ENCODE data around the gene STX16.

Gene STX16

GRCh38 chr20:58616411-58616810, 34.7 kb upstream of the STX16 start:
- DNase-seq (ENCODE audit: extremely low read depth, insufficient read length), result no peak
- H3K36me3 ChIP-seq (ENCODE audit: control insufficient read depth, insufficient read depth, low read length), result no peaks in the 10 kb centered on the region
- no peak for TF ChIP-seq CTCF (IDR thresholded peaks at IDR 0.05; ENCODE audit: insufficient read depth, low read length, poor library complexity, severe bottlenecking)
- H3K27me3 ChIP-seq (replicated peaks; ENCODE audit: control insufficient read depth, insufficient read depth, low read length), result peaks cover 3% of the 10 kb centered on the region; the same call in 1 of the 2 replicates
- no peak overlapping the region for H3K4me3 ChIP-seq (replicated peaks; ENCODE audit: low read depth, low read length)

- H3K36me3 ChIP-seq (ENCODE audit: control insufficient read depth, insufficient read depth, low read length), result no peaks in the 10 kb centered on the region
- no peak for DNase-seq (ENCODE audit: extremely low read depth, insufficient read length)
- H3K27me3 ChIP-seq (replicated peaks; ENCODE audit: control insufficient read depth, insufficient read depth, low read length), result peaks cover 3% of the 10 kb centered on the region; the same call in 1 of the 2 replicates
- TF ChIP-seq CTCF (IDR thresholded peaks at IDR 0.05; ENCODE audit: insufficient read depth, low read length, poor library complexity, severe bottlenecking), result no peak
- no peak overlapping the region for H3K4me3 ChIP-seq (replicated peaks; ENCODE audit: low read depth, low read length)
Measured at GRCh38 chr20:58617158-58617557, 33.9 kb upstream of the STX16 start.

GRCh38 chr20:58618351-58619076, 32.6 kb upstream of the STX16 start:
- H3K4me3 ChIP-seq (replicated peaks; ENCODE audit: low read depth, low read length), result no peak overlapping the region
- no peaks in the 10 kb centered on the region for H3K36me3 ChIP-seq (ENCODE audit: control insufficient read depth, insufficient read depth, low read length)
- DNase-seq (ENCODE audit: extremely low read depth, insufficient read length), result no peak
- peaks cover 3% of the 10 kb centered on the region; the same call in 1 of the 2 replicates for H3K27me3 ChIP-seq (replicated peaks; ENCODE audit: control insufficient read depth, insufficient read depth, low read length)
- TF ChIP-seq CTCF (IDR thresholded peaks at IDR 0.05; ENCODE audit: insufficient read depth, low read length, poor library complexity, severe bottlenecking), result no peak

GRCh38 chr20:58619077-58619863, 31.8 kb upstream of the STX16 start:
- peaks cover 3% of the 10 kb centered on the region; the same call in 1 of the 2 replicates for H3K27me3 ChIP-seq (replicated peaks; ENCODE audit: control insufficient read depth, insufficient read depth, low read length)
- no peak for TF ChIP-seq CTCF (IDR thresholded peaks at IDR 0.05; ENCODE audit: insufficient read depth, low read length, poor library complexity, severe bottlenecking)
- no peaks in the 10 kb centered on the region for H3K36me3 ChIP-seq (ENCODE audit: control insufficient read depth, insufficient read depth, low read length)
- no peak for DNase-seq (ENCODE audit: extremely low read depth, insufficient read length)
- H3K4me3 ChIP-seq (replicated peaks; ENCODE audit: low read depth, low read length), result no peak overlapping the region

- Histone ChIP-seq H3K36me3 (ENCODE audit: control insufficient read depth, insufficient read depth, low read length) (no peaks in the 10 kb centered on the region), H3K27me3 (replicated peaks; ENCODE audit: control insufficient read depth, insufficient read depth, low read length) (peaks cover 3% of the 10 kb centered on the region; the same call in 1 of the 2 replicates), H3K4me3 (replicated peaks; ENCODE audit: low read depth, low read length) (no peak overlapping the region)
- DNase-seq (ENCODE audit: extremely low read depth, insufficient read length), result no peak
- no peak for TF ChIP-seq CTCF (IDR thresholded peaks at IDR 0.05; ENCODE audit: insufficient read depth, low read length, poor library complexity, severe bottlenecking)
Measured at GRCh38 chr20:58619864-58620431, 31.1 kb upstream of the STX16 start.
